HG02870 (cell line): ENCODE data around the gene TMEFF1.

Experiments used
- ATAC-seq: cut with Tn5 transposase; IDR thresholded peaks from one replicate; pipeline ENCODE4 v1.9.1; 2021; ENCODE audit warnings: mild to moderate bottlenecking, moderate library complexity; ENCODE audit not compliant: unreplicated experiment

The TMEFF1 gene

GRCh38 chr9:100445903-100446549 lies 26.9 kb upstream of the TMEFF1 start:
- no peak for ATAC-seq

- no peak for ATAC-seq
These were observed 25.9 kb upstream of the TMEFF1 start for GRCh38 chr9:100447041-100447440.

- no peak for ATAC-seq
These were observed 24.7 kb upstream of the TMEFF1 start for GRCh38 chr9:100448266-100448665.

- peak; percentile 79 for ATAC-seq
These were observed 23.5 kb upstream of the TMEFF1 start for GRCh38 chr9:100449420-100449819.

- no peak for ATAC-seq
These were observed 20.1 kb upstream of the TMEFF1 start for GRCh38 chr9:100452894-100453293.

GRCh38 chr9:100455470-100455869 lies 17.5 kb upstream of the TMEFF1 start:
- no peak for ATAC-seq

- no peak for ATAC-seq
These were observed 15.4 kb upstream of the TMEFF1 start for GRCh38 chr9:100457517-100457916.

- no peak for ATAC-seq
These were observed 13.0 kb upstream of the TMEFF1 start for GRCh38 chr9:100459963-100460362.

- ATAC-seq = no peak
These were observed 7.7 kb upstream of the TMEFF1 start for GRCh38 chr9:100465274-100465673.

- no peak for ATAC-seq
These were observed 7.2 kb upstream of the TMEFF1 start for GRCh38 chr9:100465761-100466160.

GRCh38 chr9:100466171-100466828 lies 6.6 kb upstream of the TMEFF1 start:
- no peak for ATAC-seq

- ATAC-seq = no peak
These were observed 6.1 kb upstream of the TMEFF1 start for GRCh38 chr9:100466829-100467221.

- ATAC-seq = no peak
These were observed 4.9 kb upstream of the TMEFF1 start for GRCh38 chr9:100468041-100468440.

- ATAC-seq = no peak
These were observed 681 bp upstream of the TMEFF1 start for GRCh38 chr9:100472268-100472667.

GRCh38 chr9:100473276-100474081 lies 530 bp downstream of the TMEFF1 start:
- ATAC-seq = peak; percentile 70

- no peak for ATAC-seq
These were observed 1.4 kb downstream of the TMEFF1 start for GRCh38 chr9:100474082-100474923.

- no peak for ATAC-seq
These were observed 2.0 kb downstream of the TMEFF1 start for GRCh38 chr9:100474924-100475276.

GRCh38 chr9:100477241-100477640 lies 4.3 kb downstream of the TMEFF1 start:
- no peak for ATAC-seq

- no peak for ATAC-seq
These were observed 5.2 kb downstream of the TMEFF1 start for GRCh38 chr9:100478192-100478591.

- ATAC-seq = no peak
These were observed 6.9 kb downstream of the TMEFF1 start for GRCh38 chr9:100479820-100480219.

GRCh38 chr9:100485196-100485595 lies 12.2 kb downstream of the TMEFF1 start:
- no peak for ATAC-seq
